Stimulated activated CD8-positive, alpha-beta memory T cell treated with anti-CD3 and anti-CD28 coated beads, Interleukin-4, amount 100 ng/mL, for 24 hours (primary cell): Measurements from ENCODE around the gene FBXL13.
"Not testable (repeated sequence)": the region's sequence is repeated elsewhere in the genome, so short reads cannot be mapped to it uniquely, and the experiment has no call there.

Source experiments
- DNase-seq: peaks from one replicate; pipeline ENCODE4 v3.0.0-alpha.2; 2020; ENCODE audit warnings: low read depth

The FBXL13 gene

GRCh38 chr7:103074519-103075336 is at the start of gene FBXL13, which contains the start of gene ARMC10:
TSS of gene FBXL13 (minus strand) at chr7:103074796.
TSS of gene ARMC10 (plus strand) at chr7:103075140. CDS start at chr7:103075273, 133 bp downstream.
- DNase-seq, result peak; percentile 82

DNA sequence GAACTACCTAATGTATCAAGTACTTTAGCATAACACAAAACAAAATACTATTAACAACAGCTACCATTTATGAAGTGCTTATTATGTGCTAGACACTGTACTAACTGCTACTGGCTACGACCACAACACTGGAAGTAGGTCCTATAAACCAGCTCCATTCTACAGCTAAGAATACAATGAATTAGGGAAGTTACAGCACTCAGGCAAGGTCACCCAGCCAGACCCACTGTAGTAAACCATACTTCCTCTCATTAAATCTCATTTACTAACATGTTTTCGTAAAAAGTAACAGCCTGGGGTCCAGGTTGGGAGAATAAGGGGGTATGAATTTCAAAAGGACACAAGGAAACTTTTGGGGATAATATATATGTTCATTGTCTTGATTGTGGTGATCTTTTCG is 48.9 kb upstream of the FBXL13 start:
- DNase-seq, result no peak

DNA sequence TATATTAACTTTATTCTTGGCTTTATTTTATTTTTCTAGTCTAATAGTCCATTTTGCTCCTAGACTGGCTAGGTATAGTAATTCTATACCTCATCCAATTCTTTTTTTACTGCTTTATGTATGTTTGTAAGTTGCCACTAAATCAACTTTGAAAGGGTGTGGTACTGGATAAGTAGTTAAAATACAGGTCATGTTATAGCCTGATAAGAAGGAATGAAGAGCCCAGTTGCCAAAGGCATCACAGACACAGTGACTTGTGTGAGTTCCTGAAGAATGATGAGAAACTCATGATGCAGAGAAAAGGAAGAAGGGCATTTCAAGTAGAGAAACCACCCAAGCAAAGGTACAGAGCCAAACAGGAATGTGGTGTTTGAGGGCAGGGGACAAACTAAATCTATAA is 47.0 kb upstream of the FBXL13 start:
- DNase-seq, result no peak

DNA sequence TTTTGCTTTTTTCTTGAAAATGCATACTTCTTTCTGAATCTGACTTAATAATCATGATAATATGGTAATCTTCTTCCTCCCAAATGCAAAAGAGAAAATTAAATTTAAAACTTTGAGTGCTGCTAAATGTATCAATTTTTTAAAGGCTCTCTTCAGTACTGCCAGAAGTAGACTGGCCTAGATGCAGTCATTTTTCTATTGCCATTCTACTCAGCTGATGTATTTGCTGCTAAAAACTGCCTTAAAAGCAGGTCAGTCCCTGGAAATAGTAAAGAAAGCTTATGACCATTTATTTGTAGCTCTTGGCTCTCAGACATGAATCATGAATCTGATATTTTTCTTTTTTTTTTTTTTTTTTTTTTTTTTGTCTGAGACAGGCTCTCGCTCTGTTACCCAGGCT is 45.8 kb upstream of the FBXL13 start:
- DNase-seq, result no peak

- no peak for DNase-seq
These were observed 45.2 kb upstream of the FBXL13 start for GRCh38 chr7:103119791-103120291.

GRCh38 chr7:103117465-103117864 is 42.9 kb upstream of the FBXL13 start:
- no peak for DNase-seq

- no peak for DNase-seq
These were observed 42.4 kb upstream of the FBXL13 start for GRCh38 chr7:103116991-103117390.

DNA sequence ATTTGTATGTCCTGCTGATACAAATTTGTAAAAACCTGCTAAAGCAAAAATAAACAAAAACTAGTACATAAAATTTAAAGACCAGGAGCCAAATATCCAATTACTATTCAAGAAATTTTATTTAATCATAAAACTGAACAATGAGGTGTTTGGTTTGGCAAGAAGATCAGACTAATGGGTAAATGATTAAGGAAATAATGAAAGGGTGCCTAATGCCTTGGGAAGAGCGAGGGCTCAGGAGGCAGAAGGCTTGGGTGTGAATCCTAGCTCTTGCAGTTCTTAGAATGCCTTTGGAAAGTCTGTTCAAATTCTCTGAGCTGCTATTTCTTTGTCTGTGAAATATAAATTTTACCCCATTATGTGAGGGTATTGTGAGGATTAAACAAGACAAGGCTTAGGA is 41.9 kb upstream of the FBXL13 start:
- no peak for DNase-seq

GRCh38 chr7:103115771-103116170 is 41.2 kb upstream of the FBXL13 start:
- no peak for DNase-seq

- no peak for DNase-seq
These were observed 40.0 kb upstream of the FBXL13 start for GRCh38 chr7:103114576-103115008.

GRCh38 chr7:103113164-103113563 is 38.6 kb upstream of the FBXL13 start:
- no peak for DNase-seq

GRCh38 chr7:103106703-103107070 is 32.1 kb upstream of the FBXL13 start:
- DNase-seq, result not testable (repeated sequence)

- DNase-seq, result no peak
These were observed 31.6 kb upstream of the FBXL13 start for GRCh38 chr7:103106005-103106702.

GRCh38 chr7:103101543-103101942 is 26.9 kb upstream of the FBXL13 start:
- DNase-seq, result no peak

DNA sequence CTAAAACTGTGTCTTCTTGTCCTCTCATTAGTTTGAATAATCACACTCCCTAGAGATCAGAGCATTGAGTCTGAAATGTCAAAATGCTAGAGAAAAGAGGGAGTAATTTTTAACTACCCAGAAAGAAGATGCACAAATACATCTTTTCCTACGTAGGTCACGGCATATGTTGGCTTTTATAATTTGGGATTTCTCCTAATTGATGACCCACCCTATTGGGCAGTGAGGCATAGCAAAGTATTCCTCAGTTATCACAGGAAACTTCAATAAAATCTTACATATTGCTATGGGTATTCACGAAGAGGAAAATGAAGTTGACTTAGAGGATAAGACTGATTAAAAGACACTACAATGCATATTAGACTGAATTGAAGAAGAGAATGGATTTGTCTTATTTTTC is 25.8 kb upstream of the FBXL13 start:
- no peak for DNase-seq

- no peak for DNase-seq
These were observed 22.4 kb upstream of the FBXL13 start for GRCh38 chr7:103097041-103097440.

GRCh38 chr7:103095558-103095957 is 21.0 kb upstream of the FBXL13 start:
- not testable (repeated sequence) for DNase-seq

DNA sequence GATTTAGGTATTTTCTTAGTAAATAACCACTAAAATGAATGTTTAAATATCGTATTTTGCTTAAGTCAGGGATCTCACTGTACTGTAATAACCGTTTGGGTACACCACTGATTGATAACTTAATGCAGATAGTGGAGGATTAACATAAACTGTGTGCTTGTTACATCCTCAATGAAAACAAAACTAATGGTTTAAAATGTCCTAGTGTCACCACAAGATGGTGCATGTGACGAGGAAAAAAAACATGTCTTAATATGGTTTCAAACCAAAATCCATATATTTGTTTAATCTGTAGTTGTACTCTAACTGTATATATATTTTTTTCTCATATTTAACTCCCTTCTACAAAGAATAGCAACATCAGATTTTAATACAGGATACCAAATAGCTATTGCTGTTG is 19.5 kb upstream of the FBXL13 start:
- DNase-seq, result no peak

GRCh38 chr7:103093429-103093828 is 18.8 kb upstream of the FBXL13 start:
- DNase-seq, result no peak

DNA sequence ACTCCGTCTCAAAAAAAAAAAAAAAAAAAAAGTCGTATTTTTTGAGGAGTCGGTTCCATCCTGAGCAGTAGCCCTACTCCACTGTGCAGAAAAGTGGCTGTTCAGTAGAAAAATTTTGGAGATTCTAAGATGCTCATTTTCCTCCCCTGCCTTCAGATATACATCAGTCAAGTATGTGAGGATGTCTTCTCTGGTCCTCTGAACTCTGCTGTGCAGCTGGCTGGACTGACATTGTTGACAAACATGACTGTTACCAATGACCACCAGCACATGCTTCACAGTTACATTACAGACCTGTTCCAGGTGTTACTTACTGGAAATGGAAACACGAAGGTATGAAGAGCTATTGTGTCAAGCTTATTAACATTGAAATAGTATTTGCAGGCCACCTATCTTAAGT is 17.7 kb upstream of the FBXL13 start:
- not testable (repeated sequence) for DNase-seq

DNA sequence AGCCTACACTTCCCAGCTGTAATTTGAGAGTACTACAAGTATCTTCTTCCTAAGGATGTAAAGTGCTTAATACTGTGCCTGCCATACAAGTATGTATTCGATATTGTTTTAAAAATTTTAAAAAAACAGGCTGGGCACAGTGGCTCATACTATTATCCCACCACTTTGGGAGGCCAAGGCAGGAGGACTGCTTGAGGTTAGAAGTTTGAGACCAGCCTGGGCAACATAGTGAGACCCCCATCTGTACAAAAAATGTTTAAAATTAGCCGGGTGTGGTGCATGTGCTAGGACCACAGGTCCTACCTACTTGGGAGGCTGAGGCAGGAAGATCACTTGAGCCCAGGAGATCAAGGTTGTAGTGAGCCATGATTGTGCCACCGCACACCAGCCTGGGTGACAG is 8.6 kb upstream of the FBXL13 start:
- DNase-seq, result no peak

DNA sequence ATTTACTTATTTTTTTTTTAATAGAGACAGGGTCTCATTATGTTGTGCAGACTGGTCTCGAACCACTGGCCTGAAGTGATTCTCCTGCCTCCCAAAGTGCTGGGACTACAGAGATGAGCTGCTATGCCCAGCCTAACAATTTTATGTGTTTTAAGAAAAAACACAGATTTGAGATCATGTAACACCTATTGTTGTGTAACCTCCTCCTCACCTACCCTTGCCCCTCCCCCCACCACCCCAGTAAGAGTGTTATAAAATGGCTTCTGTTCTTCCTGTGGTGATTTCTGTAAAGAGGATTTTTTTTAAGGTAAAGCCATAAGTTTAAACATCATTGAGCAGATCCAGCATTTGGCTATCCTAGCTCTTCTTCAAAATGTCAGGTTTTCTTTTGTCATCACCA is 7.9 kb upstream of the FBXL13 start:
- no peak for DNase-seq

DNA sequence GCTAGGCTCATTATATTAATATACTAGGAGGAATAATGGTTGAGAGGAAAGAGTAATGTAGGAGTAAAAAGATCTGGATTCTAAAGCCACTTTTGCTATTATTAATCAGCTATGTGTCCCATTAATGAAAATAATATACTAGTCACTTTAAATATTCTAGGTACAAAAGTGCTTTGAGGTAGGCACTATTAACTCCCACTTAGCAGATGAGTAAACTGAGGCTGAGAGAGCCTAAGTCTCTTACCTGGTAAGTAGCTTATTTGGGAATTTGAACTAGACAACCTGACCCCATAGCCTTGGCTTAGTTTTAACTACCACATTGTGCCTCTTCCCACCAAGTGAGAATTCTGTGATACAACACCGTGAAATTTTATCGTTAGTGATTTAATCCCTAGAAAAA is 6.3 kb upstream of the FBXL13 start:
- DNase-seq, result no peak
